ENCODE results near the gene LIN28A.
"Not testable (repeated sequence)": the region's sequence is repeated elsewhere in the genome, so short reads cannot be mapped to it uniquely, and the experiment has no call there.

- TF ChIP-seq NFRKB (IDR thresholded peaks at IDR 0.05); PKNOX1 (IDR thresholded peaks at IDR 0.05); BHLHE40 (IDR thresholded peaks at IDR 0.05; ENCODE audit: borderline replicate concordance); ZNF384 (IDR thresholded peaks at IDR 0.05); SP1 (IDR thresholded peaks at IDR 0.05): not testable (repeated sequence)
Observed at GRCh38 chr1:26374361-26374760, 36.3 kb upstream of the LIN28A start.
